Cardiac septum (tissue), 1 donor: ENCODE data around the gene LHFPL3. TPM values are rescaled to one million over a fixed set of nuclear protein-coding genes. Genes with fewer than 3 reads are reported as not detected.
"Not testable (repeated sequence)": the region's sequence is repeated elsewhere in the genome, so short reads cannot be mapped to it uniquely, and the experiment has no call there.

Source experiments
- DNase-seq: peaks from one replicate; pipeline ENCODE4 v3.0.0-alpha.2; 2020; ENCODE audit warnings: low spot score
- intact Hi-C: fragments of 100-400 bp; cut with DNase I; formaldehyde crosslinking; loops from one replicate; pipeline ENCODE4 v1.14.0; 2022
- total RNA-seq: library from RNA; stranded (reverse); fragmentation: NEBNext Ultra II Directional; extraction: Animal tissue kit (Norgen Biotek cat#: 25700); gene quantifications from one replicate; pipeline ENCODE4 v1.2.1, GENCODE V29; 2021
- donor health status: DM: no; HTN: no; CAD: no.

LHFPL3 gene
- total RNA-seq, 1 donor from 2014 or later = not detected

DNA sequence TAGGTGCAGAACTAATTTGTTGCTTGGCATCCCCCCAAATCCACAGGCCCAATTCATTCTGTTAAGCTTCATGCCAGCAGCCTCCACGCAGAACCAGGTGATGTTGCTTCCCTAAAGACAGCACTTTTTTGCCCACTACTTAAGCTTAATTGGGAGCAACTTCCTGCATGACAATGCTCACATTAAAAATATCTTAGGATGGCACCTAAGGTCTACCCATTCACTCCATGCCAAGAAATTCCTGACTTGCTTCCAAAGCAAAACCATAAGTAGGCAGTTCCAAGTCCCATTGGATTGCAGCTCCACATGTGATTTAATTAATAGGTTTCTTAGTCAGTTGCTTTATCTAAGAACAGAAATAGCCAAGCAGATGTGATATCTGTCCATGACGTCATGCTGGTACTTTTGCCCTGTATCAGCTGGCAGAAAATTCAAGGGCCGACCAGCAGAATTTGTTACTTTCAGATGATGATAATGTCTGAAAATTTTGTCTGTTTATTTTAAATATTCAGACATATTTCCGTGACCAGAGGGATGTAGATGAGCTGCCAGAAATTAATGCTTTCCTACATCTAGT, 325.5 kb downstream of the LHFPL3 start:
- intact Hi-C loops = no loop called here
- no peak for DNase-seq

DNA sequence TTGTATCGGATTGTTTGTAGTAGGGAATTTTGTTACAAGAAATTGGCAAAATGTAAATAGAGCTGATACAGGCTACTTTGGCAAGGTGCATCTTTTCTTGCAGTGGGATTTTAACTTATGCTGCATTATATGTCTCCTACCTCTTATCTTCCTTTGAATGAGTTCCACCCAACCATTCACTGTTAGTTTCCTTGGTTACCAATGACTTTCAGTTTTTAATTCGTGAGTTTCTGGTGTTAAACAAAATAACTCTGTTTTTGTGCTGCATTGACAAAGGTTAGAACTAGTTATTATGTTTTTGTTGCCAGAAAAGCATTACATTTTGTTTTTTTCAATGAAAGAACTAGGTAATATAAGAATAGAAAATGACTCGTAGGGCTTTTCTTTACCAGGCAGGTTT, 327.2 kb downstream of the LHFPL3 start:
- intact Hi-C loops = no loop called here
- DNase-seq = no peak

DNA sequence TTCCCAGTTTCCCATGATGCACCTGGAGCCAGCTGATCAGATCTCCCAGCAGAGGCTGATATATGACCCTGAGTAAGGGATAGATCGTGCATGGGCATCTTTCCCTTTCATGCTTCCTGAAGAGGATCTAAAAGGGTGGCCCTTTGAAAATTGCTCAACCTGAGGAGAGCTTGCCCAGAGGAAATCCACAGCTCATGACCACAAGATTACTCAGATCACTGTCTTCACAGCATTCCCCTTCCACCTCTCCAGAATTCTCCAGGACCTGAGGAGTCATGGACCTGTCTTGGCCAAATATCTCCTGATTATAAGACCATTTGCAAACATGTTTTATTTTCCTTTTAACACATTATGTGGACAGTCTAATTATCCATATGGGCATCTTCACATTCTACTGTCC, 328.1 kb downstream of the LHFPL3 start:
- intact Hi-C loops = no loop called here
- DNase-seq = no peak

- intact Hi-C loops = no loop called here
Observed at GRCh38 chr7:104657134-104657533, 328.7 kb downstream of the LHFPL3 start.

DNA sequence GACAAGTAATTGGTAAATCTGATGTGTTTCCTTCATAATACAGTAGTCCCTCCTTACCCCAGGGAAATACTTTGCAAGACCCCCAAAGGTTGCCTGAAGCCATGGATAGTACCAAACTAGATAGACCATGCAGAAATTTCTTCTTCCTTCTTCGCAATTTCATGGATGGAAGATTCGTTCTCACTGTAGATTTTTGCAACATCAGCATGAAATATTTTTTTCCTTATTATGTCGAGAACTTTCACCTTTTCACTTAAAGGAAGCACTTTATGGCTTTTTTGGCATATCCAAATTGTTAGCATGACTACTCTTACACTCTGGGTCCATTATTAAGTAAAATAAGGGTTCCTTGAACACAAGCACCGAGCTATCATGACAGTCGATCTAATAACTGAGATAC, 333.2 kb downstream of the LHFPL3 start:
- intact Hi-C loops = no loop called here
- no peak for DNase-seq

More at GRCh38 chr7:104657134-104657533, 328.7 kb downstream of the LHFPL3 start:
- DNase-seq = no peak

DNA sequence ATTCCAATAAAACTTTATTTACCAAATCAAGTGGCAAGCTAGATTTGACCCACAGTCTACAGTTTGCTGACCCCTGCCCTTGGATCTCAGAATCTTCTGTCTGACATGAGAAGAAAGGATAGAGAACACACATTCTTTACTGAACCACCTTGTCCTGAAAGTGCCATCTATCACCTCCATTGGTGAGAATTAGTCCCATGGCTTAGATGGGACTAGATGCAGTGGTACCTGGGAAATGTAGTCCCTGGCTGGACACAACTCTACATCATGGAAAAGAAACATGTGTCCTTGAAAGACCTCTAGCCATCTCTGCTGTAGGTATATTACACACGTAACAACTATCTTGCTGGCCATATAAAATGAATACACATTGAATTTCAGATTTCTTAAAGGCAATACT, 336.2 kb downstream of the LHFPL3 start:
- intact Hi-C loops = no loop called here
- DNase-seq = no peak

GRCh38 chr7:104677587-104677986, 349.2 kb downstream of the LHFPL3 start:
- intact Hi-C loops = no loop called here
- no peak for DNase-seq

DNA sequence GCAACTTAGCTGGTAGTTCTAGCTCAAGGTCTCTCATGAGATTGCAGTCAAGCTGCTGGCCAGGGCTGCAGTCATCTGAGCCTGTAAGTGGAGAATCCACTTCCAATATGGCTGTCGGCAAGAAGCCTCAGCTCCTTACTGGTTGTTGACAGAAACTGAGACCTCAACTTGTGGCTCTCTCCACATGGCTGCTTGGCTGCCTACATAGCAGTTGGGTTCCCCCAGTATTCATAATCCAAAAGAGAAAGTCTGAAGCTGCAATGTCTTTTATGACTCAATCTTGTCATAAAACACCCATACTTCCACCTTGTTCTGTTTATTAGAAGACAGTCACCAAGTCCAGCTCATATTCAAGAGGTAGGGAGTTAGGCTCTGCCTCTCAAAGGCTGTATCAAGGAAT, 350.7 kb downstream of the LHFPL3 start:
- intact Hi-C loops = no loop called here

DNA sequence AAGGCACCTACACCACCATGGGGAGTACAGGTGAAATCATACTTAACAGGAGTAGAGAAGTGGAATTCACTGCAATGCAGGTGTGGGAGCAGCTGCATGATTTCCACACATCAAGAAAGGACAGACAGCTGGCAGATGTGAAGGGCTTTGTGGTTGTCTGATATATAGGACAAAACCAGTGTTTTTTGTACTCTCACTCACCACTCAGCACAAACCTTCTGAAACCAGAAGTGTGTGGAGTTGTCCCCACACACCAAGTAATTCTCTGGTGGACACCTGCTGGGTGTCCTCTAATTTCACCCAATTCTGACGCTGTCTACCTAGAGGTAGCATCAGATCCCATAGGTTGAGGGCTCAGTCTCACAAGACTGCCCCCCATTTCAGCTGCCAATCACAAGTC, 357.9 kb downstream of the LHFPL3 start:
- DNase-seq = no peak
- intact Hi-C loops = no loop called here

More for the DNA sequence above, 350.7 kb downstream of the LHFPL3 start:
- DNase-seq = no peak

DNA sequence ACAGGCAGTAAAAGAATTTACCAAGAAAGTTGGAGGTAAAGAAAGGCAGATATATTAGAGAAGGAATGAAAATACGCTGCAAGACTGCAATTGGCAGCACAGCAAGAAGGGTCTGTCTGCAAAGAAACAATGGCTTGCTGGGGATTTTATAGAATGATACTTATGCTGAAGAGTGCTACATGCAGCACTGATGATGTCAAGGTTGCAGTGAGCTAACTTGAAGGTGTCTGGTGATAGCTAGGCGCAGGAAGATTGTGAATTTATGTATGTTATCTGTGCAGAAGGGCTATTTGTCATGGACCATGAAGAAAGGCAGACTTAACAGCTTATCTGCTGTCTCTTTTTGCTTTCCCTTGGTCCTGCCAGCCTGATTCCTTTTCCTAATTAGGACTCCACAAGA, 366.3 kb downstream of the LHFPL3 start:
- intact Hi-C loops = no loop called here
- DNase-seq = no peak

DNA sequence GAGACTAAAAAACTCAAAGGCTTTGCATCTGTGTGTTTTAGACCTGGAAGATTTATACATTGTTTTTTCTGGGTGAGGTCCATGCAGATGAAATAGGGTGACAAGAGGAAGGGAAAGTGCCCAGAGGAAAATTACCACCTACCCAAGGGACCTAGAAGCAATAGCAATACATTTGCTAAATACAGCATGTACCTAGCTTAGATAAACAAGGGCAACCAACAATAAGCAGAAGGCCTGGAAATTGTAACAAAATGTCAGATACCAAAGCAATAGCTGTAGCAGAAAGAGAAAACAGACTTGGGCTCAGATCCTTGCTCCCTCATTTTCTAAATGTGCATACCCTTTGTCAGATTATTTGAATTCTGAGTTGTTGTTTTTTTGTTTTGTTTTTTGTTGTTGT, 367.2 kb downstream of the LHFPL3 start:
- intact Hi-C loops = no loop called here

GRCh38 chr7:104700336-104700735, 371.9 kb downstream of the LHFPL3 start:
- DNase-seq = no peak
- intact Hi-C loops = no loop called here

More for the DNA sequence above, 367.2 kb downstream of the LHFPL3 start:
- no peak for DNase-seq

GRCh38 chr7:104721027-104721426, 392.6 kb downstream of the LHFPL3 start:
- DNase-seq, intact Hi-C loops: not testable (repeated sequence)

- intact Hi-C loops = no loop called here
- no peak for DNase-seq
Observed at GRCh38 chr7:104723001-104723400, 394.6 kb downstream of the LHFPL3 start.

GRCh38 chr7:104758504-104758903, 430.1 kb downstream of the LHFPL3 start:
- no peak for DNase-seq
- intact Hi-C loops = no loop called here

GRCh38 chr7:104761892-104762291, 433.5 kb downstream of the LHFPL3 start:
- DNase-seq = no peak
- intact Hi-C loops = no loop called here

- no peak for DNase-seq
- intact Hi-C loops = no loop called here
Observed at GRCh38 chr7:104767113-104767512, 438.7 kb downstream of the LHFPL3 start.

GRCh38 chr7:104767826-104768536, 439.6 kb downstream of the LHFPL3 start:
- DNase-seq = no peak
- intact Hi-C loops = no loop called here

GRCh38 chr7:104772405-104773345, 444.3 kb downstream of the LHFPL3 start:
- DNase-seq = no peak
- intact Hi-C loops = no loop called here

DNA sequence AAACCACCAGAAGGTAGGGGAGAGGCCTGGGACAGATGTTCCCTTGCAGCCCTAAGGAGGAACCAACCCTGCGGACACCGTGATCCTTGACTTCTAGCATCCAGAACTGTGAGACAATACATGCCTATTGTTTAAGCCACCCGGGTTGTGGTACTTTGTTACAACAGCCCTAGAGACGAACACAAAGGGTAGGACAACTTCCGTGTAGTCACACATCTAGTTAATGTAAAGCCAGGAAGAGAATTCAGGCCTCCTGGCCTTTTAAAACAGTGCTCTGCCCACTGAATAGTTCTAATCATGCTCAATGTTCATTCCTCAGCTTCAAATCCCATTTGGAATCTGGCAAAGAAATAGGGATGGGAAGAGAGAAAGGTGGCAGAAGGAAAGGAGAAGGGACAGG, 445.4 kb downstream of the LHFPL3 start:
- intact Hi-C loops = no loop called here
- no peak for DNase-seq
